ENCODE data around the gene TSPAN4. TPM values are rescaled to one million over a fixed set of nuclear protein-coding genes. Genes with fewer than 3 reads are reported as not detected.

TSPAN4 gene
- total RNA-seq, 4 donors from 2014 or later: 57.3 to 88.3 (median 70.7) TPM

GRCh38 chr11:836274-836673, 6.4 kb upstream of the TSPAN4 start:
- WGBS, 2 donors: 84 to 96% methylated on average over 10 to 11 of the region's 14 CpGs
- intact Hi-C loops (cut with DNase I; ENCODE audit: low total_unique reads): no loop called here
- no peak for DNase-seq (ENCODE audit: low spot score in 2 of 2)
- no peak for TF ChIP-seq POLR2A (IDR thresholded peaks at IDR 0.05)
- TF ChIP-seq CTCF (IDR thresholded peaks at IDR 0.05): no peak
- no peak overlapping the region for H3K4me3 ChIP-seq (ENCODE audit: low read depth, poor library complexity, severe bottlenecking)

DNA sequence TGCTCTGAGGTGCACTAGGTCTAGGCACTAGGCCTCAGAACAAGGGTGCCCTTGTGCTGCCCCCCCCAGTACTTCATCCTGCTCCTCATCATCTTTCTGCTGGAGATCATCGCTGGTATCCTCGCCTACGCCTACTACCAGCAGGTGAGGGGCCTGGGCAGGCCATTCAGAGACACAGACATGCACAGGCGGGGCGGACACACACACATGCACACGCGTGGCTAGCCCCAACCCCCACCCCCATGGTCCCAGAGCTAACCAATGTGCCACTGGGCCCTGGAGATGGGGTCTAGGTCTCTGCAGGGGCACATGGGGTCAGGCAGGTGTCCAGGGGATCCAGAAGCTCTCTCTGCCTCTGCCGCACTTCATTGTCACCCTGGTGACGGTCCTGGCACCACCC, 6.0 kb upstream of the TSPAN4 start:
- no peak overlapping the region for H3K4me3 ChIP-seq (ENCODE audit: low read depth, poor library complexity, severe bottlenecking)
- 77 to 80% methylated on average over 9 of the region's 9 CpGs for WGBS, 2 donors
- DNase-seq (ENCODE audit: low spot score in 2 of 2): no peak
- no peak for TF ChIP-seq CTCF (IDR thresholded peaks at IDR 0.05)
- TF ChIP-seq POLR2A (IDR thresholded peaks at IDR 0.05): no peak
- intact Hi-C loops (cut with DNase I; ENCODE audit: low total_unique reads): no loop called here

- DNase-seq (ENCODE audit: low spot score in 2 of 2): no peak
- TF ChIP-seq POLR2A (IDR thresholded peaks at IDR 0.05) (no peak), CTCF (IDR thresholded peaks at IDR 0.05) (no peak)
- intact Hi-C loops (cut with DNase I; ENCODE audit: low total_unique reads): no loop called here
- 83 to 88% methylated on average over 17 to 18 of the region's 22 CpGs for WGBS, 2 donors
- H3K4me3 ChIP-seq (ENCODE audit: low read depth, poor library complexity, severe bottlenecking): no peak overlapping the region
These were observed 5.3 kb upstream of the TSPAN4 start for GRCh38 chr11:837189-837989.

DNA sequence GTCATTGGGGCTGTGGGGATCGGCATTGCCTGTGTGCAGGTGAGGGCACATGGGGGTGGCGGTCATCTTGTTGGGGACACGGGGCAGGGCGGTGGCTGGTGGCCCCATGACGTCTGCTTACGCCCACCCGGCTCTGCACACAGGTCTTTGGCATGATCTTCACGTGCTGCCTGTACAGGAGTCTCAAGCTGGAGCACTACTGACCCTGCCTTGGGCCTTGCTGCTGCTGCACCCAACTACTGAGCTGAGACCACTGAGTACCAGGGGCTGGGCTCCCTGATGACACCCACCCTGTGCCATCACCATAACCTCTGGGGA, 4.7 kb upstream of the TSPAN4 start:
- no peak overlapping the region for H3K4me3 ChIP-seq (ENCODE audit: low read depth, poor library complexity, severe bottlenecking)
- 61 to 100% methylated on average over 1 to 5 of the region's 8 CpGs for WGBS, 2 donors
- TF ChIP-seq CTCF (IDR thresholded peaks at IDR 0.05): no peak
- TF ChIP-seq POLR2A (IDR thresholded peaks at IDR 0.05): no peak
- no peak for DNase-seq (ENCODE audit: low spot score in 2 of 2)
- intact Hi-C loops (cut with DNase I; ENCODE audit: low total_unique reads): no loop called here

- no peak for DNase-seq (ENCODE audit: low spot score in 2 of 2)
These were observed 4.0 kb upstream of the TSPAN4 start for GRCh38 chr11:838441-839279.

More at GRCh38 chr11:838441-839279, 4.0 kb upstream of the TSPAN4 start:
- peak in 1 of 3 donors; percentile 13 for TF ChIP-seq CTCF (IDR thresholded peaks at IDR 0.05)
- TF ChIP-seq POLR2A (IDR thresholded peaks at IDR 0.05): no peak
- no peak overlapping the region for H3K4me3 ChIP-seq (ENCODE audit: low read depth, poor library complexity, severe bottlenecking)
- WGBS, 2 donors: 40 to 45% methylated on average over 17 of the region's 17 CpGs
- intact Hi-C loops (cut with DNase I; ENCODE audit: low total_unique reads): no loop called here

Measured in lower leg skin (tissue), 4 donors.